Left ventricle myocardium superior (tissue), 1 donor: ENCODE measurements around the gene LAMC2. TPM values are rescaled to one million over a fixed set of nuclear protein-coding genes. Genes with fewer than 3 reads are reported as not detected.

Experiments used
- ATAC-seq: fragments of 200-7000 bp; cut with Tn5 transposase; one replicate; pipeline ENCODE4 v1.9.1; 2020; ENCODE audit warnings: mild to moderate bottlenecking, moderate library complexity
- DNase-seq: peaks from one replicate; pipeline ENCODE4 v3.0.0-alpha.2; 2020
- intact Hi-C: fragments of 100-400 bp; cut with micrococcal nuclease; formaldehyde crosslinking; loops from one replicate; pipeline ENCODE4 v1.11.0; 2022
- total RNA-seq: library from RNA; stranded (reverse); fragmentation: NEBNext Ultra II Directional; extraction: Animal tissue kit (Norgen Biotek cat#: 25700); gene quantifications from one replicate; pipeline ENCODE4 v1.2.1, GENCODE V29; 2021
- donor health status: DM: no; HTN: yes; CAD: no; lungs with severe emphysema.

The LAMC2 gene
- total RNA-seq, 1 donor from 2014 or later = 3.7 TPM

- ATAC-seq (no peak), DNase-seq (no peak)
- intact Hi-C loops = no loop called here
Observed at GRCh38 chr1:183291802-183292514, 105.9 kb downstream of the LAMC2 start.

- DNase-seq = no peak
- no peak for ATAC-seq
- intact Hi-C loops = no loop called here
Observed at GRCh38 chr1:183293241-183293640, 107.2 kb downstream of the LAMC2 start.

- intact Hi-C loops = no loop called here
- ATAC-seq (no peak), DNase-seq (no peak)
Observed at GRCh38 chr1:183293876-183294275, 107.8 kb downstream of the LAMC2 start.

Other genes starting within 250 kb of the LAMC2 start
- not detected for gene SHCBP1L, start 233.1 kb upstream of the LAMC2 start, total RNA-seq
- 98.7 TPM for gene LAMC1, start 162.8 kb upstream of the LAMC2 start, total RNA-seq
- 1.2 TPM for gene NMNAT2, start 232.1 kb downstream of the LAMC2 start, total RNA-seq